ENCODE data around the gene PRKAR2A.
"Not testable (repeated sequence)": the region's sequence is repeated elsewhere in the genome, so short reads cannot be mapped to it uniquely, and the experiment has no call there.

DNA sequence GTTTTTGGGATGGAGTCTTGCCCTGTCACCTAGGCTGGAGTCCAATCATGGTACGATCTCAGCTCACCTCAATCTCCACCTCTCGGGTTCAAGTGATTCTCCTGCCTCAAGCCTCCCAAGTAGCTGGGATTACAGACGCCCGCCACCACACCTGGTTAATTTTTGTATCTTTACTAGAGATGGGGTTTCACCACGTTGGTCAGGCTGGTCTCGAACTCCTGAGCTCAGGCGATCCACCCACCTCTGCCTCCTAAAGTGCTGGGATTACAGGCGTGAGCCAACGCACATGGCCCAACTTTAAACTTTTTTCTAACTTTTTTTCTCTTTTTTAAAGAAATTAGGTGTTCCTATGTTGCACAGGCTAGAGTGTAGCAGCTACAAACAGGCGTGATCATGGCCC, 19.8 kb downstream of the PRKAR2A start:
- TF ChIP-seq, protein P1, sequence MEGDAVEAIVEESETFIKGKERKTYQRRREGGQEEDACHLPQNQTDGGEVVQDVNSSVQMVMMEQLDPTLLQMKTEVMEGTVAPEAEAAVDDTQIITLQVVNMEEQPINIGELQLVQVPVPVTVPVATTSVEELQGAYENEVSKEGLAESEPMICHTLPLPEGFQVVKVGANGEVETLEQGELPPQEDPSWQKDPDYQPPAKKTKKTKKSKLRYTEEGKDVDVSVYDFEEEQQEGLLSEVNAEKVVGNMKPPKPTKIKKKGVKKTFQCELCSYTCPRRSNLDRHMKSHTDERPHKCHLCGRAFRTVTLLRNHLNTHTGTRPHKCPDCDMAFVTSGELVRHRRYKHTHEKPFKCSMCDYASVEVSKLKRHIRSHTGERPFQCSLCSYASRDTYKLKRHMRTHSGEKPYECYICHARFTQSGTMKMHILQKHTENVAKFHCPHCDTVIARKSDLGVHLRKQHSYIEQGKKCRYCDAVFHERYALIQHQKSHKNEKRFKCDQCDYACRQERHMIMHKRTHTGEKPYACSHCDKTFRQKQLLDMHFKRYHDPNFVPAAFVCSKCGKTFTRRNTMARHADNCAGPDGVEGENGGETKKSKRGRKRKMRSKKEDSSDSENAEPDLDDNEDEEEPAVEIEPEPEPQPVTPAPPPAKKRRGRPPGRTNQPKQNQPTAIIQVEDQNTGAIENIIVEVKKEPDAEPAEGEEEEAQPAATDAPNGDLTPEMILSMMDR (IDR thresholded peaks at IDR 0.05): not testable (repeated sequence)
- TF ChIP-seq ZFX (IDR thresholded peaks at IDR 0.05; ENCODE audit: borderline replicate concordance): not testable (repeated sequence)

Measured in 22Rv1 (cell line).